PFSK-1 (cell line): ENCODE measurements around the gene CLINT1.

Experiments used
- FOXP2 ChIP-seq: optimal IDR thresholded peaks from 2 replicates; pipeline ENCODE3; 2011; ENCODE audit warnings: borderline replicate concordance, control low read depth, inconsistent platforms; ENCODE audit not compliant: insufficient read depth; ENCODE audit errors: extremely low read length, extremely low read depth
- POLR2AphosphoS5 ChIP-seq: IDR thresholded peaks from 2 replicates; pipeline ENCODE4 v1.6.1; 2012; ENCODE audit warnings: low read depth, mild to moderate bottlenecking, control low read depth, low read length, moderate library complexity
- SIN3A ChIP-seq: IDR thresholded peaks from 2 replicates; pipeline ENCODE4 v1.6.1; 2012; ENCODE audit warnings: mild to moderate bottlenecking, low read length, moderate library complexity, borderline replicate concordance; ENCODE audit not compliant: insufficient read depth
- TAF1 ChIP-seq: IDR thresholded peaks from 2 replicates; pipeline ENCODE4 v1.6.1; 2012; ENCODE audit warnings: low read length, control low read depth, borderline replicate concordance; ENCODE audit not compliant: insufficient read depth
- TF ChIP-seq, protein P1 (sequence below), 2 experiments: IDR thresholded peaks; 2 replicates each; pipeline versions ENCODE4 v1.6.1 to v1.8.0; 2011 to 2012; ENCODE audit warnings: low read depth in 2 of 2, low read length in 2 of 2, control low read depth in 1 of 2, inconsistent platforms in 1 of 2, mild to moderate bottlenecking in 1 of 2, moderate library complexity in 1 of 2; ENCODE audit not compliant: insufficient read depth in 1 of 2

The CLINT1 gene

GRCh38 chr5:157865781-157866180, 6.8 kb upstream of the CLINT1 start:
- no peak for TF ChIP-seq FOXP2
- TF ChIP-seq, protein P1, sequence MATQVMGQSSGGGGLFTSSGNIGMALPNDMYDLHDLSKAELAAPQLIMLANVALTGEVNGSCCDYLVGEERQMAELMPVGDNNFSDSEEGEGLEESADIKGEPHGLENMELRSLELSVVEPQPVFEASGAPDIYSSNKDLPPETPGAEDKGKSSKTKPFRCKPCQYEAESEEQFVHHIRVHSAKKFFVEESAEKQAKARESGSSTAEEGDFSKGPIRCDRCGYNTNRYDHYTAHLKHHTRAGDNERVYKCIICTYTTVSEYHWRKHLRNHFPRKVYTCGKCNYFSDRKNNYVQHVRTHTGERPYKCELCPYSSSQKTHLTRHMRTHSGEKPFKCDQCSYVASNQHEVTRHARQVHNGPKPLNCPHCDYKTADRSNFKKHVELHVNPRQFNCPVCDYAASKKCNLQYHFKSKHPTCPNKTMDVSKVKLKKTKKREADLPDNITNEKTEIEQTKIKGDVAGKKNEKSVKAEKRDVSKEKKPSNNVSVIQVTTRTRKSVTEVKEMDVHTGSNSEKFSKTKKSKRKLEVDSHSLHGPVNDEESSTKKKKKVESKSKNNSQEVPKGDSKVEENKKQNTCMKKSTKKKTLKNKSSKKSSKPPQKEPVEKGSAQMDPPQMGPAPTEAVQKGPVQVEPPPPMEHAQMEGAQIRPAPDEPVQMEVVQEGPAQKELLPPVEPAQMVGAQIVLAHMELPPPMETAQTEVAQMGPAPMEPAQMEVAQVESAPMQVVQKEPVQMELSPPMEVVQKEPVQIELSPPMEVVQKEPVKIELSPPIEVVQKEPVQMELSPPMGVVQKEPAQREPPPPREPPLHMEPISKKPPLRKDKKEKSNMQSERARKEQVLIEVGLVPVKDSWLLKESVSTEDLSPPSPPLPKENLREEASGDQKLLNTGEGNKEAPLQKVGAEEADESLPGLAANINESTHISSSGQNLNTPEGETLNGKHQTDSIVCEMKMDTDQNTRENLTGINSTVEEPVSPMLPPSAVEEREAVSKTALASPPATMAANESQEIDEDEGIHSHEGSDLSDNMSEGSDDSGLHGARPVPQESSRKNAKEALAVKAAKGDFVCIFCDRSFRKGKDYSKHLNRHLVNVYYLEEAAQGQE (IDR thresholded peaks at IDR 0.05; ENCODE audit: insufficient read depth in 1 of 2, low read depth in 2 of 2, low read length in 2 of 2): no peak
- no peak for TF ChIP-seq SIN3A
- TF ChIP-seq POLR2AphosphoS5: no peak
- TF ChIP-seq TAF1: no peak

- TF ChIP-seq FOXP2: no peak
- no peak for TF ChIP-seq TAF1
- no peak for TF ChIP-seq SIN3A
- no peak for TF ChIP-seq POLR2AphosphoS5
- TF ChIP-seq, protein P1 (IDR thresholded peaks at IDR 0.05; ENCODE audit: insufficient read depth in 1 of 2, low read depth in 2 of 2, low read length in 2 of 2): no peak
Observed at GRCh38 chr5:157864067-157864466, 5.1 kb upstream of the CLINT1 start.

DNA sequence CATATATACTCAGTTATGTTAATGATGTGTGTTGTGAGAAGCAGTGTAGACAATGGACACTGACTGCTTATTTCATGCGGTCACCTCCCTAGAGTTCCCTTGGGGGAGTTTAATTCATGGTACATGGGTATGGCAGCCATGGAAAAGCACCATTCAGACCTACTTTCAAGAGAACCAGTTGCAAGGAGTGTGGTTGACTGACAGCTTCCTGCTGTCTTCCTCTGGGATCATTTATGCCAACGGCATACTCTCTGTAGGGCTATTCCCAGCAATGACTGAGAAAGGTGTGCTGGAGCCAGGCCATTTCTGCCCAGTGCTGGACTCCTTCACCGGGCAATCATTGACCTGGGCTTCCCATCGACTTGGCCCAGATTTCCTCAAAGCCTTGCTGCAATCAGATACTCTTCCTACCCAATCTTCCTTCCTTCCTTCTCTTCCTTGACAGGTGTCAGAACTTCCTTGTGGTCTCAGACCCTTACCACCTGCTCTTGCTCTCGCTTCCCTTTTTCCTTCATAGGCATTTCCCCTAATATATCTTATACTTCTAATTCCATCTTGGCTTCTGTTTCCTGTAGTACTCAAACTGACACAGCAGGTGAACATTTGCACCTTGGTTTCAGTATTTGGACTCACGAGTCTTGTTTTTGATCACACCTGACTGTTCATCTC, 3.4 kb upstream of the CLINT1 start:
- TF ChIP-seq TAF1 (no peak), POLR2AphosphoS5 (no peak), FOXP2 (no peak), SIN3A (no peak)
- TF ChIP-seq, protein P1 (IDR thresholded peaks at IDR 0.05; ENCODE audit: insufficient read depth in 1 of 2, low read depth in 2 of 2, low read length in 2 of 2): no peak

GRCh38 chr5:157860898-157861890, 2.2 kb upstream of the CLINT1 start:
- TF ChIP-seq FOXP2: no peak
- TF ChIP-seq SIN3A: no peak
- no peak for TF ChIP-seq TAF1
- TF ChIP-seq, protein P1 (IDR thresholded peaks at IDR 0.05; ENCODE audit: insufficient read depth in 1 of 2, low read depth in 2 of 2, low read length in 2 of 2): no peak
- TF ChIP-seq POLR2AphosphoS5: no peak
